Right cardiac atrium (tissue), 5 donors: Measurements from ENCODE around the gene GJB3. TPM values are rescaled to one million over a fixed set of nuclear protein-coding genes. Genes with fewer than 3 reads are reported as not detected.

Experiments
- ATAC-seq, 2 donors: fragments of 200-7000 bp; cut with Tn5 transposase; one replicate each; pipeline versions ENCODE4 v1.8.0 to v1.9.1; 2020; ENCODE audit warnings: moderate library complexity in 2 of 2, mild to moderate bottlenecking in 1 of 2
- DNase-seq, 3 donors: peaks; one replicate each; pipeline ENCODE4 v3.0.0-alpha.2; 2020
- H3K27ac ChIP-seq: one replicate; pipeline ENCODE4 v1.5.1; 2013; ENCODE audit warnings: mild to moderate bottlenecking, low read length, control low read depth, moderate library complexity
- H3K27me3 ChIP-seq: one replicate; pipeline ENCODE4 v1.6.1; 2013; ENCODE audit not compliant: control insufficient read depth, insufficient read depth
- H3K4me1 ChIP-seq: one replicate; pipeline ENCODE4 v1.6.1; 2013; ENCODE audit warnings: low read length; ENCODE audit not compliant: control insufficient read depth, insufficient read depth
- H3K4me3 ChIP-seq: one replicate; pipeline ENCODE4 v1.5.1; 2013; ENCODE audit warnings: low read length, control low read depth
- H3K9me3 ChIP-seq: one replicate; pipeline ENCODE4 v1.6.1; 2013; ENCODE audit warnings: low read length; ENCODE audit not compliant: control insufficient read depth
- WGBS: extraction: QIAGEN DNeasy Blood & Tissue Kit; methylation state at CpG from one replicate; pipeline ENCODE4 v1.1.7; 2013; 5-methylcytosine and 5-hydroxymethylcytosine counted together
- intact Hi-C, 4 donors: fragments of 100-400 bp; cut with DNase I; formaldehyde crosslinking; loops; one replicate each; pipeline versions ENCODE4 v1.11.0 to v1.14.0; 2022 to 2023
- polyA plus RNA-seq: library from polyadenylated mRNA; stranded (reverse); fragments of 200-250 nt; gene quantifications from one replicate; pipeline ENCODE4 v1.2.3, GENCODE V29; 2013
- total RNA-seq, 4 donors: library from RNA; stranded (reverse); fragmentation: NEBNext Ultra II Directional; extraction: Animal tissue kit (Norgen Biotek cat#: 25700); gene quantifications; one replicate each; pipeline ENCODE4 v1.2.1, GENCODE V29; 2021
- donor health status: healthy with polysubstance abuse.
- donor health status: DM: no; HTN: yes; CAD: no.
- donor health status: DM: no; HTN: no; CAD: no.
- donor health status: DM: no; HTN: yes; CAD: no; lungs with severe emphysema.
- donor health status: DM: yes; HTN: yes; CAD: no.

GJB3 gene
- total and polyA plus RNA-seq, 5 donors, result not detected

DNA sequence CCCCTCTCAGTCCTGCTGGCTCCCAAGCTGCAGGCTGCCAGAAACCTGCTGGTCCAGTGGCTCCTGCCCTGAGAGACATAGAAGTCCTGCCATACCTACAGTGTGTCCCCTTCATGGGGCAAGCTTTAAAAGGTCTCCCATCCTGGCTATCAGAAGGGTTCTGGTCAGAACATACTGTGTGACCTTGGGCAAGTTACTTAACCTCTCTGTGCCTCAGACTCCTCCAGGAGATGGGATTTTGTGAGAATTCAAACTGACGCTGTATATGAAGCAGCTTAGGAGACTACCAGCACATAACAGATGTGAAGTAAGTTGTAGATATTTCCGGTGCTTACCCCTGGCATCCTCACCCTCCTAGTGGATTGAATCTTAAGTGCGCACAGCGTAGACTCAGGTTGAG lies 34.9 kb upstream of the GJB3 start:
- WGBS, result 84% methylated on average over 4 of the region's 4 CpGs
- ATAC-seq, result no peak
- Histone ChIP-seq H3K27me3 (no peaks in the 10 kb centered on the region), H3K4me3 (no peak overlapping the region), H3K27ac (no peak overlapping the region), H3K4me1 (peaks cover 2% of the 10 kb centered on the region), H3K9me3 (no peaks in the 10 kb centered on the region)
- intact Hi-C loops, result loop anchor here in 2 of 4 donors (10.0 kb wide), 3 partner anchors 291 to 1111 kb away; no protein-coding TSS in a partner anchor
- DNase-seq, result no peak

DNA sequence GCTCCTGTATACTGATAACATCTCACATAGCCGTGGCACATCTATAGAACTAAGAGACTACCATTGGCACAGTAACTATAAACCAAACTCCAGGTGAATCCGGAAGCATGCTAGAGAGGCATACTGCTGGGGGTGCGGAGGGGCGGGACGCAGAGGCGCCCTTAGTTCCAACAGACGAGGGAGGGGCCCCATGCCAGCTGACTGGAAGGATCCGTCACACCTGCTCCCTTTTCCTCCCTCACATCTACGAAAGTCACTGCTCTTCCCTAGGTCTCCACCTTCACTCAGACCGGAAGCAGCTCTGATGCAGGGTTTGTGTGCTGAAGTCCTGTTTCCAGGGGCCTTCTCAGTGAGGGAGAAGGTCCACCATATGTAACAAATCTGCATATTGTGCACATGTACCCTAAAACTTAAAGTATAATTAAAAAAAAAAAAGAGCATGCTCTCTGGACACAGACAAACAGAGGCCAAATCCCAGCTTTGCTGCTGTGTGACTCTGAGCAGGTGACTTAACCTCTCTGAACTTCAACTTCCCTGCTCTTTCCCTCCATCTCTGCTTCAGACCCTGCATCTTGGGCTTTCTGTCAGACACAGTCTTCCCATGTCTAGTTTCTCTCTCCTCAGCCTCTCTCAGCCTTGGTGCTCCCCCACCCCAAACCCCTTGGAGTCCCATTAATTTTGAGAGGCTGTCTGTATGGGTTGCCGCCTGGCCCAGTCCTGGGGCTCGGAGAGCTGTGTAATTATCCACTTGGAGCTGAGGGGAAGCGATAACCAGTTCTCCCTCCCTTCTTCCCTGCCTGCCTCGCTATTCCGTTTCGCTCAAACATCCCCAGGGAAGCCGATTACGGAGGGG lies 34.0 kb upstream of the GJB3 start:
- Histone ChIP-seq H3K9me3 (no peaks in the 10 kb centered on the region), H3K27ac (no peak overlapping the region), H3K27me3 (no peaks in the 10 kb centered on the region), H3K4me3 (no peak overlapping the region), H3K4me1 (peaks cover 2% of the 10 kb centered on the region)
- DNase-seq, result no peak
- WGBS, result 56% methylated on average over 18 of the region's 18 CpGs
- intact Hi-C loops, result loop anchor here in 2 of 4 donors (10.0 kb wide), 3 partner anchors 292 to 1112 kb away; no protein-coding TSS in a partner anchor
- ATAC-seq, result no peak

DNA sequence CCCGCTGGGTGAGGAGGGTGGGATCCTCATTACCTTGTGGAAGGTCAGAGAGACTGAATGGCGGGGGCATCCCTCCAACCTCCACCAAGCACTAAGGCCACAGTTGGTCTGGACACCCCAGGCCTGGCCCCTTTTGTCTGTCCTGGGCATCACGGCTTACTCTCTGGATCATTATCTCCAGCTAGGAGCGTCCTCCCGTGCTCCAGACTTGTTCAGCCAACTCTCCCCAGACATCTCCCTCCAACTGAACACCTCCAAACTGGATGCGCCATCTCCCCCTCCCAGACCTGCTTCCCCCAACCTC lies 33.4 kb upstream of the GJB3 start:
- ATAC-seq (no peak), DNase-seq (no peak)
- Histone ChIP-seq H3K27ac (no peak overlapping the region), H3K27me3 (no peaks in the 10 kb centered on the region), H3K4me1 (peaks cover 2% of the 10 kb centered on the region), H3K9me3 (no peaks in the 10 kb centered on the region), H3K4me3 (no peak overlapping the region)
- 57% methylated on average over 6 of the region's 6 CpGs for WGBS
- intact Hi-C loops, result loop anchor here in 2 of 4 donors (10.0 kb wide), 3 partner anchors 293 to 1113 kb away; no protein-coding TSS in a partner anchor

DNA sequence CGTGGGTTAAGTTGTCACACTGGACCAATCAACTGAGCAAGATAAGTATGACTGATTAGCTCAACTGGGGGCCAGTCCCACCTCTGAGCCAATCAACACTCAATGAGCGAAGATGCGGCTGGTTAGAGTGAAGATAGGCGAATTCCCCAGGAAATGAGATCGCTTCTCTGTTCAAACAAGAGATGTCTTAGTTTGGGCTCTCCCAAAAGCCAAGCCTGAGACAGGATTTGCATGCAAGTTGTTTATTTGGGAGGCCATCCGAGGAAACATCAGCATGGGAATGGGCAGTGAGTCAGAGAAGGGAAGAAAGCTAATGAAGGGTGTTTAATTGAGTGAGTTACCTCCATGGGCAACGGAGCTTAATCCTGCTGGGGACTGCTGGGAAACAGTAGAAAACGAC lies 31.0 kb upstream of the GJB3 start:
- no peak for ATAC-seq
- no peaks in the 10 kb centered on the region for H3K27me3 ChIP-seq
- WGBS, result 18% methylated on average over 8 of the region's 8 CpGs

DNA sequence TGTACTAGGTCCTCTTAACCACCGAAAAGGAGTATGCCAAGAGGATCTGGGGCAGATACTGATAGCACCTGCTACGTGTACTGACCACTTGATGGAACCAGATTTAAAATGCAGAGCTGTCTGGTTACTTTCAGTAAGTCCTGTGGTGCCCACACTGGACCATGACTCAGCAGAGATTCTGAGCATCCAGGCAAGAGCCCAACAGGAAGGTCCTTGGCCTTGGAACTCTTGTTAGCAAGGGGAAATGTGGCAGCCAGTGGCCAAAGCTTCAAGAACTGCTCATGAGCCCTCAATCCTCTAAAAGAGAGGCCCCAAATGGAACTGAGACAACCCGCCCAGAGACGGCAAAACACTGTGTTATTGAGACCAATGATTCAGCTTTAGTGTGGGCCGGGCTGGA lies 30.4 kb upstream of the GJB3 start:
- intact Hi-C loops, result no loop called here
- DNase-seq, result no peak

More for the DNA sequence above, 31.0 kb upstream of the GJB3 start:
- Histone ChIP-seq H3K27ac (no peak overlapping the region), H3K4me3 (no peak overlapping the region), H3K9me3 (no peaks in the 10 kb centered on the region), H3K4me1 (peaks cover 2% of the 10 kb centered on the region)
- intact Hi-C loops, result loop anchor here in 2 of 4 donors (10.0 kb wide), 3 partner anchors 295 to 1115 kb away; no protein-coding TSS in a partner anchor
- no peak for DNase-seq

DNA sequence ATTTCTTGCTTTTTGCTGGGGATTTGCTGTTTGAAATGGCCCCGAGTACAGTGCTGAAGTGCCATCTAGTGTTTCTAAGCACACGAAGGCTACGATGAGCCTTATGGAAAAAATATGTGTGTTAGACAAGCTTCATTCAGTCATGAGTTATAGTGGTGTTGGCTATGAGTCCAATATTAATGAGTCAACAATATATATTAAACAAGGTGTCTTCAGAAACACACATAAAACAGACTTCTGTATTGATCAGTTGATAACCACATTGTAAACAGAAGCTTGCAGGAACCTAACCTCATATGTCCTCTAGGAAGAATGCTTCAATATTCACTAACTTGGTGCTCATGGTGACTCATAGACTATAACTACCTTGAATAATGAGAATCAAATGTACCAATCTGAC lies 27.9 kb upstream of the GJB3 start:
- no peaks in the 10 kb centered on the region for H3K9me3 ChIP-seq
- H3K4me3 ChIP-seq, result no peak overlapping the region
- no peak for ATAC-seq
- no peak overlapping the region for H3K27ac ChIP-seq
- peaks cover 2% of the 10 kb centered on the region for H3K4me1 ChIP-seq
- 80% methylated on average over 3 of the region's 3 CpGs for WGBS
- no peak for DNase-seq
- intact Hi-C loops, result no loop called here
- no peaks in the 10 kb centered on the region for H3K27me3 ChIP-seq

More for the DNA sequence above, 30.4 kb upstream of the GJB3 start:
- Histone ChIP-seq H3K9me3 (no peaks in the 10 kb centered on the region), H3K4me1 (peaks cover 2% of the 10 kb centered on the region), H3K27ac (no peak overlapping the region), H3K27me3 (no peaks in the 10 kb centered on the region), H3K4me3 (no peak overlapping the region)
- WGBS, result 86% methylated on average over 5 of the region's 5 CpGs
- no peak for ATAC-seq

DNA sequence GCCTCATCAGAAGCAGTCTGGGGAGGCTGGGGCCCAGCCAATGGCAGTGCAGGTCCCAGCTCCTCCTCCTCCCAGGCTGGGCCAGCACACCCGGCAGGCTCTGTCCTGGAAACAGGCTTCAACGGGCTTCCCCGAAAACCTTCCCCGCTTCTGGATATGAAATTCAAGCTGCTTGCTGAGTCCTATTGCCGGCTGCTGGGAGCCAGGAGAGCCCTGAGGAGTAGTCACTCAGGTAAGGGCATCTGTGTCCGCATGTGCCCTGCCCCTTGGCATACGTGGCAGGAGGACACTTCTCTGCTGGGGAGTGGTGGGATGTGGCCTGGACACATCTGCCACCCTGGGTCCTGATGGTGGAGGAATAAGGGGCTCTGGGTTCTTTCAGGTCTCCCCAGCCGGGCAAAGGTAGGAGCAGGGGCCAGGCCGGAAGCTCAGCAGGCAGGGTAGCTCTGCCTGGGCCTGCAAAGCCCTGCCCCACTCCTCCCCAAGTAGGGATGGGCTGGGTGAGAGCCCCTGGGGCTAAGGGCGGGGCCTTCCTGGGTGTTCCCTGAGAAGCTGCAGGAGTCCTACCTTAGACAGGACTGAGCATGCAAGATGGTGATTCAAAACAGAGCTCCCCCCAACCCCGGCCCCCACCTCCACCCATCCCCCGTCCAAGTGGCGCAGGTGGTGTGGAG lies 25.9 kb upstream of the GJB3 start, which contains the start of gene GJB5:
TSS of gene GJB5 (plus strand) at position 84 of the 674 bp plus-strand sequence. CDS start 2,284 bp downstream, outside the sequence.
- intact Hi-C loops, result no loop called here
- ATAC-seq, result no peak
- Histone ChIP-seq H3K9me3 (no peaks in the 10 kb centered on the region), H3K27me3 (no peaks in the 10 kb centered on the region), H3K27ac (no peak within 1 kb of the TSS), H3K4me1 (peaks cover 2% of the 10 kb centered on the region), H3K4me3 (no peak within 1 kb of the TSS)
- DNase-seq, result no peak
- 67% methylated on average over 13 of the region's 13 CpGs for WGBS

DNA sequence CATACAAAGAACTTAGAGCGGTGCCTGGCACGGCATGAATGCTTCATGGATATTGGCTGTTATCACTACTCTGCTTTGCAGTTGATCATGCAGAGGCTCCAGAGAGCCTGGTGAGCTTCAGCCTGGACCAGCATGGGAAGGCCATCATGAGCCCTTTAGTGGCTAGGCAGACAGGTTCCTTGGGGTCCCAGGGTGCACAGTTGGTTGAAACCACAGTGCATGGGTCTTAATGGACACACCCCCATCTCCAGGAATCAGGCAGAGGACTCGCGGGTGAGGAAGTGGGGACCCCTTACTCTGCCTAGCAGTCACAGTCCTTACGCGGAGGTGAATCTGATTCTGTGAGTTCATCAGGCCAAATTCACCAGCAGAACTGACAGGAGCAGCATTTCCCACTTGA lies 25.1 kb upstream of the GJB3 start:
- 92% methylated on average over 6 of the region's 6 CpGs for WGBS
- intact Hi-C loops, result no loop called here
- Histone ChIP-seq H3K4me1 (no peaks in the 10 kb centered on the region), H3K4me3 (no peak overlapping the region), H3K27ac (no peak overlapping the region), H3K27me3 (no peaks in the 10 kb centered on the region), H3K9me3 (no peaks in the 10 kb centered on the region)
- ATAC-seq, result no peak
- DNase-seq, result no peak

DNA sequence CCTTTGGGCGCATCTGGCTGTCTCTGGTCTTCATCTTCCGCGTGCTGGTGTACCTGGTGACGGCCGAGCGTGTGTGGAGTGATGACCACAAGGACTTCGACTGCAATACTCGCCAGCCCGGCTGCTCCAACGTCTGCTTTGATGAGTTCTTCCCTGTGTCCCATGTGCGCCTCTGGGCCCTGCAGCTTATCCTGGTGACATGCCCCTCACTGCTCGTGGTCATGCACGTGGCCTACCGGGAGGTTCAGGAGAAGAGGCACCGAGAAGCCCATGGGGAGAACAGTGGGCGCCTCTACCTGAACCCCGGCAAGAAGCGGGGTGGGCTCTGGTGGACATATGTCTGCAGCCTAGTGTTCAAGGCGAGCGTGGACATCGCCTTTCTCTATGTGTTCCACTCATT lies 23.6 kb upstream of the GJB3 start:
- no peak overlapping the region for H3K4me3 ChIP-seq
- H3K4me1 ChIP-seq, result no peaks in the 10 kb centered on the region
- H3K9me3 ChIP-seq, result no peaks in the 10 kb centered on the region
- no peak overlapping the region for H3K27ac ChIP-seq
- no peak for ATAC-seq
- DNase-seq, result no peak
- intact Hi-C loops, result no loop called here
- WGBS, result 87% methylated on average over 21 of the region's 21 CpGs
- H3K27me3 ChIP-seq, result no peaks in the 10 kb centered on the region

DNA sequence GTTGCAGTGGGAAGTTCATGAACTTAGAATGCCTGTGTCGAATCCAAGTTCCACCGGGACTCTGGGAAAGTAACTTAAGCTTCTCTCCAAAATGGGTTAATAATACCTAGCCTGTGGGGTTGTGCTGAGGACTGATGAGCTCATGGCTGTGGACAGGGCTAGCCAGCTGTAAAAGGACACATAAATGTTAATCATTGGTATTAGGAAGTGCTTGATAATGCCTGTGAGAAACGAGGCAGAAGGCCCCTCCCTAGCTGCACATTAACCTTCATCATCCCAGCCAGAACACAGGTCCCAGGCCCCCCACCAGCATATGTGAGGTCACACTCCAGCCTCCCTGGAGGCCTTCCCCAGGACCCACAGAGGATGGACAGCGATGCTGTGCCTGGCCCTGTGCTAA lies 22.3 kb upstream of the GJB3 start:
- WGBS, result 69% methylated on average over 4 of the region's 4 CpGs
- DNase-seq (no peak), ATAC-seq (no peak)
- intact Hi-C loops, result no loop called here
- Histone ChIP-seq H3K9me3 (no peaks in the 10 kb centered on the region), H3K4me3 (no peak overlapping the region), H3K27me3 (no peaks in the 10 kb centered on the region), H3K27ac (no peak overlapping the region), H3K4me1 (no peaks in the 10 kb centered on the region)
